ENCODE data around the gene KLF16. TPM values are rescaled to one million over a fixed set of nuclear protein-coding genes. Genes with fewer than 3 reads are reported as not detected.

Gene KLF16
- total and polyA plus RNA-seq, 4 experiments from 2014 or later: 0.39 to 19.3 (median 9.6) TPM

GRCh38 chr19:1808395-1808731, 55.0 kb downstream of the KLF16 start:
- no peaks in the 10 kb centered on the region for H3K9me3 Mint-ChIP-seq
- Histone ChIP-seq H3K36me3 (ENCODE audit: insufficient read depth, low read length) (no peaks in the 10 kb centered on the region), H3K27ac (ENCODE audit: low read depth, low read length) (no peak overlapping the region), H3K9me3 (ENCODE audit: control insufficient read depth in 1 of 2, low read length in 2 of 2) (no peaks in the 10 kb centered on the region), H3K4me1 (ENCODE audit: insufficient read depth, low read length) (peaks cover 14% of the 10 kb centered on the region), H3K27me3 (ENCODE audit: insufficient read depth, low read length) (no peaks in the 10 kb centered on the region), H3K4me3 (ENCODE audit: low read length in 2 of 2) (no peak overlapping the region)
- peaks cover 10 to 15% (median 11%) of the 10 kb centered on the region in 4 donors for H3K4me1 Mint-ChIP-seq
- POLR2A ChIA-PET (ENCODE audit: partially characterized antibody): no interaction called here
- H3K27me3 Mint-ChIP-seq: no peaks in the 10 kb centered on the region
- H3K4me3 Mint-ChIP-seq: peak overlapping the region in 1 of 8 donors; percentile 45
- CTCF ChIA-PET (ENCODE audit: partially characterized antibody): no interaction called here
- intact Hi-C loops (cut with micrococcal nuclease): no loop called here
- no peak for DNase-seq
- H3K36me3 Mint-ChIP-seq: peaks cover 0 to 9% of the 10 kb centered on the region in 2 donors
- no peak overlapping the region for H3K27ac Mint-ChIP-seq

- no peak overlapping the region for H3K27ac Mint-ChIP-seq
- CTCF ChIA-PET (ENCODE audit: partially characterized antibody): no interaction called here
- H3K27ac ChIP-seq (ENCODE audit: low read depth, low read length): no peak overlapping the region
Observed at GRCh38 chr19:1807695-1808394, 55.5 kb downstream of the KLF16 start.

GRCh38 chr19:1807030-1807694, 56.2 kb downstream of the KLF16 start:
- H3K27ac Mint-ChIP-seq: no peak overlapping the region
- no peaks in the 10 kb centered on the region for H3K9me3 ChIP-seq (ENCODE audit: control insufficient read depth in 1 of 2, low read length in 2 of 2)
- H3K27ac ChIP-seq (ENCODE audit: low read depth, low read length): no peak overlapping the region
- H3K27me3 Mint-ChIP-seq: no peaks in the 10 kb centered on the region
- no peak overlapping the region for H3K4me3 Mint-ChIP-seq
- intact Hi-C loops (cut with micrococcal nuclease): no loop called here
- H3K36me3 ChIP-seq (ENCODE audit: insufficient read depth, low read length): no peaks in the 10 kb centered on the region
- H3K36me3 Mint-ChIP-seq: no peaks in the 10 kb centered on the region
- H3K4me1 Mint-ChIP-seq: peaks cover 0 to 3% (median 1%) of the 10 kb centered on the region in 4 donors
- DNase-seq: peak in 1 of 5 donors; percentile 22
- no peaks in the 10 kb centered on the region for H3K9me3 Mint-ChIP-seq
- ChIA-PET CTCF (ENCODE audit: partially characterized antibody) (interaction anchor here (1.2 kb wide), 1 partner anchor 23 kb away, joined by 3 read pairs; no protein-coding TSS in a partner anchor), POLR2A (ENCODE audit: partially characterized antibody) (no interaction called here)
- peaks cover 7% of the 10 kb centered on the region for H3K4me1 ChIP-seq (ENCODE audit: insufficient read depth, low read length)
- no peaks in the 10 kb centered on the region for H3K27me3 ChIP-seq (ENCODE audit: insufficient read depth, low read length)
- H3K4me3 ChIP-seq (ENCODE audit: low read length in 2 of 2): no peak overlapping the region

More at GRCh38 chr19:1807695-1808394, 55.5 kb downstream of the KLF16 start:
- Mint-ChIP-seq H3K4me3 (no peak overlapping the region), H3K27me3 (no peaks in the 10 kb centered on the region), H3K9me3 (no peaks in the 10 kb centered on the region), H3K4me1 (peaks cover 5 to 9% (median 7%) of the 10 kb centered on the region in 4 donors), H3K36me3 (peaks cover 0 to 5% of the 10 kb centered on the region in 2 donors)
- H3K9me3 ChIP-seq (ENCODE audit: control insufficient read depth in 1 of 2, low read length in 2 of 2): no peaks in the 10 kb centered on the region
- POLR2A ChIA-PET (ENCODE audit: partially characterized antibody): no interaction called here
- H3K4me3 ChIP-seq (ENCODE audit: low read length in 2 of 2): no peak overlapping the region
- DNase-seq: no peak
- H3K36me3 ChIP-seq (ENCODE audit: insufficient read depth, low read length): no peaks in the 10 kb centered on the region
- H3K27me3 ChIP-seq (ENCODE audit: insufficient read depth, low read length): no peaks in the 10 kb centered on the region
- peaks cover 9% of the 10 kb centered on the region for H3K4me1 ChIP-seq (ENCODE audit: insufficient read depth, low read length)
- intact Hi-C loops (cut with micrococcal nuclease): no loop called here

- H3K9me3 ChIP-seq (ENCODE audit: control insufficient read depth in 1 of 2, low read length in 2 of 2): no peaks in the 10 kb centered on the region
- H3K27ac Mint-ChIP-seq: no peak overlapping the region
- H3K27me3 ChIP-seq (ENCODE audit: insufficient read depth, low read length): no peaks in the 10 kb centered on the region
- POLR2A ChIA-PET (ENCODE audit: partially characterized antibody): interaction anchor here (0.6 kb wide), 1 partner anchor 45 kb away, joined by 3 read pairs; no protein-coding TSS in a partner anchor
- H3K36me3 Mint-ChIP-seq: no peaks in the 10 kb centered on the region
- H3K36me3 ChIP-seq (ENCODE audit: insufficient read depth, low read length): no peaks in the 10 kb centered on the region
- H3K4me3 ChIP-seq (ENCODE audit: low read length in 2 of 2): no peak overlapping the region
- DNase-seq: peak in 1 of 5 donors; percentile 16
- peaks cover 0 to 1% (median under 1%) of the 10 kb centered on the region in 4 donors for H3K4me1 Mint-ChIP-seq
- H3K9me3 Mint-ChIP-seq: no peaks in the 10 kb centered on the region
- H3K27ac ChIP-seq (ENCODE audit: low read depth, low read length): no peak overlapping the region
- no peaks in the 10 kb centered on the region for H3K27me3 Mint-ChIP-seq
- H3K4me1 ChIP-seq (ENCODE audit: insufficient read depth, low read length): peaks cover 2% of the 10 kb centered on the region
- intact Hi-C loops (cut with micrococcal nuclease): no loop called here
- CTCF ChIA-PET (ENCODE audit: partially characterized antibody): interaction anchor here (1.2 kb wide), 1 partner anchor 23 kb away, joined by 3 read pairs; no protein-coding TSS in a partner anchor
- no peak overlapping the region for H3K4me3 Mint-ChIP-seq
Observed at GRCh38 chr19:1806184-1807029, 57.0 kb downstream of the KLF16 start.

- Histone ChIP-seq H3K9me3 (ENCODE audit: control insufficient read depth in 1 of 2, low read length in 2 of 2) (no peaks in the 10 kb centered on the region), H3K27me3 (ENCODE audit: insufficient read depth, low read length) (no peaks in the 10 kb centered on the region), H3K4me3 (ENCODE audit: low read length in 2 of 2) (no peak overlapping the region), H3K36me3 (ENCODE audit: insufficient read depth, low read length) (no peaks in the 10 kb centered on the region), H3K4me1 (ENCODE audit: insufficient read depth, low read length) (no peaks in the 10 kb centered on the region), H3K27ac (ENCODE audit: low read depth, low read length) (no peak overlapping the region)
- no peaks in the 10 kb centered on the region for H3K36me3 Mint-ChIP-seq
- H3K4me3 Mint-ChIP-seq: no peak overlapping the region
- CTCF ChIA-PET (ENCODE audit: partially characterized antibody): interaction anchor here (1.2 kb wide), 1 partner anchor 24 kb away, joined by 3 read pairs; no protein-coding TSS in a partner anchor
- H3K27me3 Mint-ChIP-seq: no peaks in the 10 kb centered on the region
- no peaks in the 10 kb centered on the region for H3K4me1 Mint-ChIP-seq
- intact Hi-C loops (cut with micrococcal nuclease): no loop called here
- POLR2A ChIA-PET (ENCODE audit: partially characterized antibody): interaction anchor here (0.6 kb wide), 1 partner anchor 44 kb away, joined by 3 read pairs; no protein-coding TSS in a partner anchor
- peak in 1 of 5 donors; percentile 28 for DNase-seq
- no peaks in the 10 kb centered on the region for H3K9me3 Mint-ChIP-seq
- H3K27ac Mint-ChIP-seq: no peak overlapping the region
Observed at GRCh38 chr19:1805401-1806183, 57.8 kb downstream of the KLF16 start.

GRCh38 chr19:1804858-1805257, 58.5 kb downstream of the KLF16 start:
- no peaks in the 10 kb centered on the region for H3K9me3 ChIP-seq (ENCODE audit: control insufficient read depth in 1 of 2, low read length in 2 of 2)
- CTCF ChIA-PET (ENCODE audit: partially characterized antibody): no interaction called here
- H3K27ac ChIP-seq (ENCODE audit: low read depth, low read length): no peak overlapping the region
- Mint-ChIP-seq H3K9me3 (no peaks in the 10 kb centered on the region), H3K4me1 (no peaks in the 10 kb centered on the region), H3K27me3 (no peaks in the 10 kb centered on the region), H3K27ac (no peak overlapping the region), H3K4me3 (no peak overlapping the region), H3K36me3 (peaks cover 3 to 4% of the 10 kb centered on the region in 2 donors)
- H3K36me3 ChIP-seq (ENCODE audit: insufficient read depth, low read length): no peaks in the 10 kb centered on the region
- DNase-seq: no peak
- H3K4me3 ChIP-seq (ENCODE audit: low read length in 2 of 2): no peak overlapping the region
- intact Hi-C loops (cut with micrococcal nuclease): no loop called here
- H3K4me1 ChIP-seq (ENCODE audit: insufficient read depth, low read length): no peaks in the 10 kb centered on the region
- POLR2A ChIA-PET (ENCODE audit: partially characterized antibody): no interaction called here
- no peaks in the 10 kb centered on the region for H3K27me3 ChIP-seq (ENCODE audit: insufficient read depth, low read length)

Measured in CD4-positive, alpha-beta memory T cell (primary cell).